Panc1 (cell line): Measurements from ENCODE around the gene PIF1.

Experiments used
- CTCF ChIP-seq: fragments of 450-650 bp; IDR thresholded peaks from 2 replicates; pipeline ENCODE4 v1.5.1; 2017; ENCODE audit warnings: mild to moderate bottlenecking
- POLR2AphosphoS5 ChIP-seq: IDR thresholded peaks from 2 replicates; pipeline ENCODE4 v1.6.1; 2012; ENCODE audit warnings: mild to moderate bottlenecking, low read depth, low read length, moderate library complexity
- REST ChIP-seq, 2 experiments: IDR thresholded peaks; 2 replicates each; pipeline ENCODE4 v1.6.1; 2011 to 2012; ENCODE audit warnings: low read depth in 2 of 2, control low read depth in 1 of 2, low read length in 1 of 2, mild to moderate bottlenecking in 1 of 2, moderate library complexity in 1 of 2; ENCODE audit not compliant: insufficient read depth in 1 of 2
- TCF7L2 ChIP-seq: IDR thresholded peaks from 2 replicates; pipeline ENCODE4 v1.6.1; 2011; ENCODE audit warnings: mild to moderate bottlenecking, low read depth, low read length, inconsistent platforms

GRCh38 chr15:64791401-64791800 lies 34.0 kb downstream of the PIF1 start:
- TF ChIP-seq TCF7L2 (no peak), REST (IDR thresholded peaks at IDR 0.05; ENCODE audit: insufficient read depth in 1 of 2, low read depth in 2 of 2, low read length in 1 of 2) (no peak), CTCF (no peak), POLR2AphosphoS5 (no peak)
